Stimulated activated CD4-positive, alpha-beta T cell treated with anti-CD3 and anti-CD28 coated beads, Interleukin-1b, Interleukin-23, amount 100 ng/mL, for 1 hour (primary cell): ENCODE results near the gene SF3B2.
"Not testable (repeated sequence)": the region's sequence is repeated elsewhere in the genome, so short reads cannot be mapped to it uniquely, and the experiment has no call there.

Source experiments
- DNase-seq, 2 donors: peaks; one replicate each; pipeline ENCODE4 v3.0.0-alpha.2; 2020; ENCODE audit warnings: low read depth in 2 of 2

The SF3B2 gene, protein sequence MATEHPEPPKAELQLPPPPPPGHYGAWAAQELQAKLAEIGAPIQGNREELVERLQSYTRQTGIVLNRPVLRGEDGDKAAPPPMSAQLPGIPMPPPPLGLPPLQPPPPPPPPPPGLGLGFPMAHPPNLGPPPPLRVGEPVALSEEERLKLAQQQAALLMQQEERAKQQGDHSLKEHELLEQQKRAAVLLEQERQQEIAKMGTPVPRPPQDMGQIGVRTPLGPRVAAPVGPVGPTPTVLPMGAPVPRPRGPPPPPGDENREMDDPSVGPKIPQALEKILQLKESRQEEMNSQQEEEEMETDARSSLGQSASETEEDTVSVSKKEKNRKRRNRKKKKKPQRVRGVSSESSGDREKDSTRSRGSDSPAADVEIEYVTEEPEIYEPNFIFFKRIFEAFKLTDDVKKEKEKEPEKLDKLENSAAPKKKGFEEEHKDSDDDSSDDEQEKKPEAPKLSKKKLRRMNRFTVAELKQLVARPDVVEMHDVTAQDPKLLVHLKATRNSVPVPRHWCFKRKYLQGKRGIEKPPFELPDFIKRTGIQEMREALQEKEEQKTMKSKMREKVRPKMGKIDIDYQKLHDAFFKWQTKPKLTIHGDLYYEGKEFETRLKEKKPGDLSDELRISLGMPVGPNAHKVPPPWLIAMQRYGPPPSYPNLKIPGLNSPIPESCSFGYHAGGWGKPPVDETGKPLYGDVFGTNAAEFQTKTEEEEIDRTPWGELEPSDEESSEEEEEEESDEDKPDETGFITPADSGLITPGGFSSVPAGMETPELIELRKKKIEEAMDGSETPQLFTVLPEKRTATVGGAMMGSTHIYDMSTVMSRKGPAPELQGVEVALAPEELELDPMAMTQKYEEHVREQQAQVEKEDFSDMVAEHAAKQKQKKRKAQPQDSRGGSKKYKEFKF

GRCh38 chr11:66051766-66052663 lies at the start of gene SF3B2:
SF3B2 (plus strand) TSS chr11:66052364; CDS start chr11:66052385, 21 bp downstream.
- DNase-seq: peak; percentile 83 to 86

GRCh38 chr11:66002648-66003225 lies 49.4 kb upstream of the SF3B2 start:
- DNase-seq: peak in 1 of 2 donors; percentile 32

DNA sequence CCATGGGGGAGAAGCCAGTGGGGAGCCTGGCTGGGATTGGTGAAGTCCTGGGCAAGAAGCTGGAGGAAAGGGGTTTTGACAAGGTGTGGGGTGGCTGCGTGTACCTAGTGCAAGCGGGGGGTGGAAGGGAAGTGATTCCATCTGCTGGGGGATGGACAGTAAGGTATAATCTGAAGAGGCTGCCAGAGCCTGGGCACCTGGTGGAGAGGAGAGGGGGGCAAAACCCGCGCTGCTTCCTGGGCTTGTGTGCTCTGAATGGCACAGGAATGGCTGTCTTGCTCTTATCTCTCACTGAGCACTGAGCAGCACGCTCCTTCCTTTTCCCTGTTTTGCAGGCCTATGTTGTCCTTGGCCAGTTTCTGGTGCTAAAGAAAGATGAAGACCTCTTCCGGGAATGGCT lies 48.9 kb upstream of the SF3B2 start:
- no peak for DNase-seq

DNA sequence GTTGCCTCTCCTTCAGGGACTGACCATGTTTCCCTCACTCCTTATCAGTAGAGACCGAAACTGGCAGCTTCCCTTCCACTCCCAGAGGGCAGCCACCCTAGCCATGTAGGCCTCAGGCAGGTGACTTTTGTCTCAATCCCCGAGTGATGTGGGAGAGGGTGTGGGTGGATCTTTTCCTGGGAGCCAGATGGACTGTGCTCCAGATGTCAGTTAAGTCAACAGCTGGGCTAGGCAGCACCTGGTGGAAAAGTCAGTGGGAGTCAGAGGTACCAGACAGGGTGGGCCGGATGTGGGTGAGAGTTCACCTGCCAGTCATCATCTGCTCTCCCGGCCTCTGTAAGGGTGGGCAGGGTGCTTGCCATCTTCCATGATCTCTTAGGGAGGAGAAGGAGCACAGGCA lies 48.0 kb upstream of the SF3B2 start:
- DNase-seq: no peak

- no peak for DNase-seq
Observed at GRCh38 chr11:66006134-66006890, 45.9 kb upstream of the SF3B2 start.

GRCh38 chr11:66006891-66007176 lies 45.3 kb upstream of the SF3B2 start:
- no peak for DNase-seq

GRCh38 chr11:66007201-66007634 lies 44.9 kb upstream of the SF3B2 start:
- no peak for DNase-seq

DNA sequence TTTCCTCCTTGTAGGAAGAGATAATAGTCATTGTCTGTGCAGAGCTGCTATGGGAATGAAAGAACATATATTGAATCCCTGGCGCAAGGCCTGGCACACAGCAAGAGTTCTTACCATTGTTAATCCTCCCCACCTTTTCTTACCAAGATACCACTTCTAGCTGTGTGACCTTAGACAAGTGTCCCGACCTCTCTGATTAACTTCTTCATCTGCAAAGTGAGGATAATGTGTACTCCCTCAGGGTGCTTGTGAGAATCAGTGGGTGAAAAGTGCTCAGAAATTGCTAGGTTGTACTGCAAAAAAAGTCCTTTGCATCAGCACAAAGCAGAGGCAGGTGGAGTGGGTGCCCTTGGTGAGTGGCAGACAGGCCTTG lies 44.1 kb upstream of the SF3B2 start:
- DNase-seq: no peak

GRCh38 chr11:66008468-66009101 lies 43.6 kb upstream of the SF3B2 start:
- no peak for DNase-seq

GRCh38 chr11:66010036-66010435 lies 42.1 kb upstream of the SF3B2 start:
- not testable (repeated sequence) for DNase-seq

- DNase-seq: no peak
Observed at GRCh38 chr11:66011239-66011784, 40.9 kb upstream of the SF3B2 start.

DNA sequence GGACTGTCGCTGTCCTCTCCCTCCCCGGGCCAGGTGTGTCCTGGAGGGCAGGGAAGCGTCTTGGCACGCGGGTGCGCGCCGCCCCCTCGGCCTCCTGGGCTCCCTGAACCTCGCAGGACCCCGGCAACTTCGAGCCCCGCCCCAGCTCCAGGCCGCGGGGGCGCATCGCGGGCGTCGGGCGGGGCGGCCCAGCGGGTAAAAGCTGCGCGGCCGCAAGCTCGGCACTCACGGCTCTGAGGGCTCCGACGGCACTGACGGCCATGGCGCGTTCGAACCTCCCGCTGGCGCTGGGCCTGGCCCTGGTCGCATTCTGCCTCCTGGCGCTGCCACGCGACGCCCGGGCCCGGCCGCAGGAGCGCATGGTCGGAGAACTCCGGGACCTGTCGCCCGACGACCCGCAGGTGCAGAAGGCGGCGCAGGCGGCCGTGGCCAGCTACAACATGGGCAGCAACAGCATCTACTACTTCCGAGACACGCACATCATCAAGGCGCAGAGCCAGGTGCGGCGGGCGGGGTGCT lies 40.3 kb upstream of the SF3B2 start, which contains the start of gene CST6:
TSS of gene CST6 (plus strand) at position 224 of the 519 bp plus-strand sequence. CDS start at position 261, 37 bp downstream.
- no peak for DNase-seq

GRCh38 chr11:66012371-66012945 lies 39.7 kb upstream of the SF3B2 start:
- DNase-seq: no peak

GRCh38 chr11:66012946-66013761 lies 39.0 kb upstream of the SF3B2 start:
- DNase-seq: no peak

DNA sequence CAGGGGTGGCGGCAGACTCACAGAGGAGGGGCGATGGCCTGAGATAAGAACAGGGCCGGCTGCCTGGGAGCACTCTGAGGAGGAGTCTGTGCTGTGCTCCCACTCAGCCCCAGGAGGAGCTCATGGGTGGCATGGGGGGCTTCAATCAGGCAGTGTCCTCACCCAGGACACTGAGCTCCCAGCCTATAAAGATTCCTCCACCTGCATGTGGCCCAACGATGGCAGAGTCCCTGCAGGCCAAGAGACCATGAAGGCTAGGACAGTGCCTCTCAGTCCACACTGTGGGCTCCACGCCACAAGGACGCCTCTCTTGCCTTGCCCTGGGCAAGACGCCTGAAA lies 38.4 kb upstream of the SF3B2 start:
- DNase-seq: no peak

DNA sequence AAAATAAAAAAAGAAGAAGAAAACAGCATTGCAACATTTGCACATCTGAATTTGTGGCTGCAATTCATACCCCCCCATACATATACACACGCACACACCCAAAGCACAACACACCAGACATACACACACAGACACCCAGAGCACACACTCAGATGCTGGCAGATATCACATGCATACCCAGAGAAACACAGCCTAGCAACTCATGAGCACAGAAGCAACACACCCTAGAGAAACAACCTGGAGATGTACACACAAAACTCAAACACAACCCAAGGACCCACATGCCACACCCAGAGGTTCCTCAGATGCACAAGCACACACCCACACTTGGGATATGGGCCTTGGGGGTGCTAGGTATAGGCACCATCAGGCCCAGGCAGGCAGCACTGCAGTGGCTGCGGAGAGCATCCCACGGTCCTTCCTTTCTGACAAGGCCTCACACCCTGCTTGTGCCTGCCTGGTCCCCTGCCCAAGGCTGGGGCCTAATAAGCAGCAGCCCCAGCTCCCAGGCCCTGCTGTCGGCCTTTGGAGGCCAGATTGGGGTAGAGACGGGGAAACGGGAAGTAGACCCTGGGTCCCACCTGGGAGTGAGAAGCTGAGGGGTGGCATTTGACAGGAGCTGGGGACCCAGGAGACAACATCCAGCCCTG lies 37.2 kb upstream of the SF3B2 start:
- DNase-seq: no peak

DNA sequence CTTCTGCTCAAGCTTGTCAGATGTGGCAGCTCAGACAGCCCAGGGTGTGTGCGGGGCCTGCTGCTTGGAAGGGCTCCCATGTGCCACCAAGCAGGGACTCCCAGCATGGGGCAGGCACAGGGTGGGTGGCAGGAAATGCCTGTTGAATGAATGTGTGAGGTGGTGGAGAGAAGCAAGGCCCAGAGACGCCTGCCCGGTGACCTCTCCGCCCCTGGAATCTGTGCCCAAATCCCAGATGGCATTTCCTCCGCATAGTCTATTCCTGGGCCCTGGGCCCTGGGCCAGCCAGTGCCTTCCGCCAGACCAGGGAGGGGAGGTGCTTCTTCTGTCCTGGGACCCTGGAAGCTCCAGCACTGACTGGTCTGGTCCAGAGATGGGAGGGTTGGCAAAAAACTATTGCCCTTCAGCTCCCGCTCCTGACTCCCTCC lies 36.7 kb upstream of the SF3B2 start:
- no peak for DNase-seq
